Measurements from ENCODE around the gene NINJ1.

GRCh38 chr9:93072383-93072795 is 61.7 kb downstream of the NINJ1 start:
- TF ChIP-seq, protein P1, sequence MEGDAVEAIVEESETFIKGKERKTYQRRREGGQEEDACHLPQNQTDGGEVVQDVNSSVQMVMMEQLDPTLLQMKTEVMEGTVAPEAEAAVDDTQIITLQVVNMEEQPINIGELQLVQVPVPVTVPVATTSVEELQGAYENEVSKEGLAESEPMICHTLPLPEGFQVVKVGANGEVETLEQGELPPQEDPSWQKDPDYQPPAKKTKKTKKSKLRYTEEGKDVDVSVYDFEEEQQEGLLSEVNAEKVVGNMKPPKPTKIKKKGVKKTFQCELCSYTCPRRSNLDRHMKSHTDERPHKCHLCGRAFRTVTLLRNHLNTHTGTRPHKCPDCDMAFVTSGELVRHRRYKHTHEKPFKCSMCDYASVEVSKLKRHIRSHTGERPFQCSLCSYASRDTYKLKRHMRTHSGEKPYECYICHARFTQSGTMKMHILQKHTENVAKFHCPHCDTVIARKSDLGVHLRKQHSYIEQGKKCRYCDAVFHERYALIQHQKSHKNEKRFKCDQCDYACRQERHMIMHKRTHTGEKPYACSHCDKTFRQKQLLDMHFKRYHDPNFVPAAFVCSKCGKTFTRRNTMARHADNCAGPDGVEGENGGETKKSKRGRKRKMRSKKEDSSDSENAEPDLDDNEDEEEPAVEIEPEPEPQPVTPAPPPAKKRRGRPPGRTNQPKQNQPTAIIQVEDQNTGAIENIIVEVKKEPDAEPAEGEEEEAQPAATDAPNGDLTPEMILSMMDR (IDR thresholded peaks at IDR 0.05), result no peak
- TF ChIP-seq POLR2A (IDR thresholded peaks at IDR 0.05), result no peak
